Esophagus muscularis mucosa (tissue), 4 donors: Measurements from ENCODE around the gene ENOX1. TPM values are rescaled to one million over a fixed set of nuclear protein-coding genes. Genes with fewer than 3 reads are reported as not detected.
A peak's percentile ranks its signal among the peaks of the same experiment; 100 is the strongest.

Source experiments
- DNase-seq: peaks from one replicate; pipeline ENCODE4 v3.0.0-alpha.2; 2017; ENCODE audit errors: extremely low spot score
- H3K27ac ChIP-seq, 4 donors: fragments of 200-600 bp; sonication (generic); replicated peaks in 1 of 4; 1 replicate in 3 of 4; 2 replicates in 1 of 4; pipeline ENCODE4 v1.5.1; 2016 to 2019; ENCODE audit warnings: mild to moderate bottlenecking in 1 of 4
- H3K27me3 ChIP-seq, 4 donors: fragments of 200-600 bp; sonication (generic); one replicate each; pipeline versions ENCODE4 v1.5.1 to v1.6.0; 2016 to 2019
- H3K36me3 ChIP-seq, 4 donors: fragments of 200-600 bp; sonication (generic); one replicate each; pipeline ENCODE4 v1.5.1; 2016 to 2019
- H3K4me1 ChIP-seq, 4 donors: fragments of 200-600 bp; sonication (generic); one replicate each; pipeline ENCODE4 v1.5.1; 2016 to 2019
- H3K4me3 ChIP-seq, 4 donors: fragments of 200-600 bp; sonication (generic); 1 replicate in 2 of 4; 2 replicates in 2 of 4; pipeline ENCODE4 v1.5.1; 2016 to 2019; ENCODE audit warnings: mild to moderate bottlenecking in 4 of 4, moderate library complexity in 1 of 4
- H3K9me3 ChIP-seq, 4 donors: fragments of 200-600 bp; sonication (generic); 1 replicate in 3 of 4; 2 replicates in 1 of 4; pipeline ENCODE4 v1.5.1; 2016 to 2019
- EP300 ChIP-seq: sonication (generic); formaldehyde crosslinking; IDR thresholded peaks from one replicate; pipeline ENCODE4 v1.6.1; 2017; ENCODE audit warnings: antibody characterized with exemption
- POLR2A ChIP-seq: fragments of 450-650 bp; IDR thresholded peaks from one replicate; pipeline ENCODE4 v1.6.1; 2017; ENCODE audit warnings: antibody characterized with exemption, moderate library complexity, mild to moderate bottlenecking, low read depth
- POLR2AphosphoS5 ChIP-seq, 2 donors: sonication (generic); formaldehyde crosslinking; IDR thresholded peaks; one replicate each; pipeline ENCODE4 v1.6.1; 2017; ENCODE audit warnings: antibody characterized with exemption in 2 of 2
- WGBS: methylation state at CpG from one replicate; pipeline ENCODE4 v1.1.5; 2018; 5-methylcytosine and 5-hydroxymethylcytosine counted together
- intact Hi-C: fragments of 100-400 bp; cut with DNase I; formaldehyde crosslinking; loops from one replicate; pipeline ENCODE4 v1.15.1; 2023
- total RNA-seq, 4 donors: library from RNA; depleted of rRNA; stranded (reverse); fragments of >200 nt; gene quantifications; one replicate each; pipeline versions ENCODE4 v1.1.0 to v1.2.1, GENCODE V29; 2016
- TF ChIP-seq, protein P1 (sequence below), 3 experiments: fragments of 200-600 bp in 2 of 3; fragments of 450-650 bp in 1 of 3; sonication (generic) in 2 of 3; IDR thresholded peaks; one replicate each; pipeline ENCODE4 v1.5.1; 2017 to 2019; ENCODE audit warnings: antibody characterized with exemption in 3 of 3, mild to moderate bottlenecking in 2 of 3, moderate library complexity in 1 of 3

Gene ENOX1
- total RNA-seq, 4 donors from 2014 or later = 9.3 to 14.1 (median 12.4) TPM

DNA sequence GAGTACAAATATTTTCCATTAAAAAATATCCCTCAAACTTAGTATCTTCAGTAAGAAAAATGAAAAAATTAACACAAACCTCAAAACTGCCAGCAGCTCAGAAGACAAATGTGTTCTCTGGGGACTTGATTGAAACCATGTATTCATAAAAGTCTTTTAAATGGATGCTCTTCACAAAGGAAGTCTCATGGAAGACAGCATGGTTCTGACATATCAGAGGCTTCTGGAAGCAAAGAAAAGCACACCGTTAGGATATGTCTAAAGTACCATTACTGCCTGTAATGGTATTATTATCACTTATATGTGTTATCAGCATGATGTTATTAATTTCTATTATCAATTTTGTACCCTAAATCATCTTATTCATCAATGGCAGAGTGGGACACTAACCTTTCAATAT lies 302.8 kb downstream of the ENOX1 start:
- H3K4me3 ChIP-seq = no peak overlapping the region
- 95% methylated on average over 1 of the region's 1 CpG for WGBS
- no peak overlapping the region for H3K27ac ChIP-seq
- no peak for DNase-seq
- TF ChIP-seq EP300 (no peak), POLR2AphosphoS5 (IDR thresholded peaks at IDR 0.05) (no peak), POLR2A (no peak)
- TF ChIP-seq, protein P1, sequence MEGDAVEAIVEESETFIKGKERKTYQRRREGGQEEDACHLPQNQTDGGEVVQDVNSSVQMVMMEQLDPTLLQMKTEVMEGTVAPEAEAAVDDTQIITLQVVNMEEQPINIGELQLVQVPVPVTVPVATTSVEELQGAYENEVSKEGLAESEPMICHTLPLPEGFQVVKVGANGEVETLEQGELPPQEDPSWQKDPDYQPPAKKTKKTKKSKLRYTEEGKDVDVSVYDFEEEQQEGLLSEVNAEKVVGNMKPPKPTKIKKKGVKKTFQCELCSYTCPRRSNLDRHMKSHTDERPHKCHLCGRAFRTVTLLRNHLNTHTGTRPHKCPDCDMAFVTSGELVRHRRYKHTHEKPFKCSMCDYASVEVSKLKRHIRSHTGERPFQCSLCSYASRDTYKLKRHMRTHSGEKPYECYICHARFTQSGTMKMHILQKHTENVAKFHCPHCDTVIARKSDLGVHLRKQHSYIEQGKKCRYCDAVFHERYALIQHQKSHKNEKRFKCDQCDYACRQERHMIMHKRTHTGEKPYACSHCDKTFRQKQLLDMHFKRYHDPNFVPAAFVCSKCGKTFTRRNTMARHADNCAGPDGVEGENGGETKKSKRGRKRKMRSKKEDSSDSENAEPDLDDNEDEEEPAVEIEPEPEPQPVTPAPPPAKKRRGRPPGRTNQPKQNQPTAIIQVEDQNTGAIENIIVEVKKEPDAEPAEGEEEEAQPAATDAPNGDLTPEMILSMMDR (IDR thresholded peaks at IDR 0.05) = no peak
- peaks cover 7 to 30% (median 27%) of the 10 kb centered on the region in 4 donors for H3K4me1 ChIP-seq
- H3K27me3 ChIP-seq = no peaks in the 10 kb centered on the region
- no peaks in the 10 kb centered on the region for H3K9me3 ChIP-seq
- intact Hi-C loops = no loop called here
- H3K36me3 ChIP-seq = no peaks in the 10 kb centered on the region

- H3K36me3 ChIP-seq = no peaks in the 10 kb centered on the region
- intact Hi-C loops = no loop called here
- WGBS = 77% methylated on average over 3 of the region's 3 CpGs
Measured at GRCh38 chr13:43482641-43483040, 304.1 kb downstream of the ENOX1 start.

DNA sequence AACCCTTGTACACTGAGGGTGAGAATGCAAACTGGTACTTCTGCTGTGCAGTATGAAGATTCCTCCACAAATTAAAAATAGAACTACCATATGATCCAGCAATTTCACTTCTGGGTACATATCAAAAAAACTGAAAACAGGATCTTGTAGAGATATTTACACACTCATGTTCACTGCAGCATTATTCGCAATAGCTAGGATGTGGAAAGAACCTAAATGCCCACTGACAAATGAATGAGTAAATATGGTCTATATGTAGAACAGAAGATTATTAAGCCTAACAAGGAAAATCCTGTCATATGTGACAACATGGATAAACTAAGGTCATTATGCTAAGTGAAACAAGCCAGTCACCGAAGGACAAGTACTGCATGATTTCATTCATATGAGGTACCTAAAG lies 304.7 kb downstream of the ENOX1 start:
- no peaks in the 10 kb centered on the region for H3K36me3 ChIP-seq
- H3K4me3 ChIP-seq = no peak overlapping the region
- no peaks in the 10 kb centered on the region for H3K9me3 ChIP-seq
- no peaks in the 10 kb centered on the region for H3K27me3 ChIP-seq
- peak overlapping the region in 1 of 4 donors; percentile 16 for H3K27ac ChIP-seq
- WGBS = 91% methylated on average over 2 of the region's 2 CpGs
- H3K4me1 ChIP-seq = peaks cover 0 to 43% (median 34%) of the 10 kb centered on the region in 4 donors
- intact Hi-C loops = no loop called here
- TF ChIP-seq POLR2A (no peak), POLR2AphosphoS5 (IDR thresholded peaks at IDR 0.05) (no peak), EP300 (no peak)
- TF ChIP-seq, protein P1 (IDR thresholded peaks at IDR 0.05) = no peak
- DNase-seq = no peak

More at GRCh38 chr13:43482641-43483040, 304.1 kb downstream of the ENOX1 start:
- Histone ChIP-seq H3K27me3 (no peaks in the 10 kb centered on the region), H3K9me3 (no peaks in the 10 kb centered on the region), H3K4me3 (no peak overlapping the region), H3K4me1 (peaks cover 4 to 37% (median 34%) of the 10 kb centered on the region in 4 donors), H3K27ac (peak overlapping the region in 2 of 4 donors; percentile 16 to 53)
- TF ChIP-seq, protein P1 (IDR thresholded peaks at IDR 0.05) = no peak
- TF ChIP-seq EP300 = no peak
- no peak for TF ChIP-seq POLR2AphosphoS5 (IDR thresholded peaks at IDR 0.05)
- no peak for TF ChIP-seq POLR2A
- no peak for DNase-seq

DNA sequence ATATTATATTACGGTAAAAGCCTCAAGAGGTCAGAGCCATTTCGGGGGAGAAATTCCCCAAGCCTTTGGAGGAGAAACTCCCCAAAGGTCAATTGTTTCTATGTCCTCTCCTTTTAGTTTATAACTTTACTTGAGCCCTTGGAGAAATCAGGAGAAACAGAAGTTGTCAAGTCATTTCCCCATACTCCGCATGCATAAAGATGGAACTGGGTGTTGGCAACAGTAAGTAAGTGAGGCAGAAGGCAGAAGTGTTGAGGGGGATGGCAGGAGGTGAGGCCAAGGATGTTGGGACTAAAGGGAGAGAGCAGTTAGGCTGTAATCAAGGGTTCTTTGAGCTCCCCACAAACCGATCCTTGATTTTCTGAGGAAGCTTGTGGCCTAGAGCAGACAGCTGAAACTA lies 307.9 kb downstream of the ENOX1 start:
- 91% methylated on average over 4 of the region's 4 CpGs for WGBS

More for the DNA sequence above, 307.9 kb downstream of the ENOX1 start:
- Histone ChIP-seq H3K27me3 (no peaks in the 10 kb centered on the region), H3K4me3 (no peak overlapping the region), H3K4me1 (peaks cover under 1 to 44% (median 34%) of the 10 kb centered on the region in 4 donors), H3K9me3 (no peaks in the 10 kb centered on the region), H3K36me3 (no peaks in the 10 kb centered on the region), H3K27ac (peak overlapping the region in 2 of 4 donors; percentile 38 to 63)
- intact Hi-C loops = loop anchor here (5.0 kb wide), 1 partner anchor 33 kb away; no protein-coding TSS in a partner anchor
- no peak for DNase-seq
- TF ChIP-seq POLR2AphosphoS5 (IDR thresholded peaks at IDR 0.05) (no peak), EP300 (no peak), POLR2A (no peak)
- TF ChIP-seq, protein P1 (IDR thresholded peaks at IDR 0.05) = no peak
